Neuronal stem cell (in vitro differentiated cells): Measurements from ENCODE around the gene ELFN1.
A peak's percentile ranks its signal among the peaks of the same experiment; 100 is the strongest.

ENCODE experiments used
- DNase-seq: peaks from one replicate; pipeline ENCODE4 v3.0.0-alpha.2; 2013; ENCODE audit warnings: low spot score
- H2AFZ ChIP-seq: one replicate; pipeline ENCODE4 v1.6.1; 2013; ENCODE audit warnings: mild to moderate bottlenecking, low read length, inconsistent platforms
- H2AK5ac ChIP-seq: 2 replicates; pipeline ENCODE4 v1.6.1; 2013; ENCODE audit warnings: low read depth, mild to moderate bottlenecking, inconsistent platforms, low read length, moderate library complexity, mixed read lengths
- H2BK120ac ChIP-seq: 2 replicates; pipeline ENCODE4 v1.6.1; 2013; ENCODE audit warnings: low read depth, mild to moderate bottlenecking, inconsistent platforms, low read length, moderate library complexity, mixed read lengths
- H2BK12ac ChIP-seq: one replicate; pipeline ENCODE4 v1.6.1; 2013; ENCODE audit warnings: low read length, inconsistent platforms
- H2BK15ac ChIP-seq: 2 replicates; pipeline ENCODE4 v1.6.1; 2013; ENCODE audit warnings: mild to moderate bottlenecking, low read length, inconsistent platforms, mixed read lengths
- H2BK5ac ChIP-seq: one replicate; pipeline ENCODE4 v1.6.1; 2013; ENCODE audit warnings: inconsistent platforms, mild to moderate bottlenecking, low read length, moderate library complexity
- H3K14ac ChIP-seq: one replicate; pipeline ENCODE4 v1.6.1; 2013; ENCODE audit warnings: low read length, inconsistent platforms
- H3K18ac ChIP-seq: 2 replicates; pipeline ENCODE4 v1.6.1; 2013; ENCODE audit warnings: low read length, inconsistent platforms
- H3K23ac ChIP-seq: 2 replicates; pipeline ENCODE4 v1.6.1; 2013; ENCODE audit warnings: low read depth, mild to moderate bottlenecking, mixed read lengths, low read length, inconsistent platforms; ENCODE audit not compliant: poor library complexity
- H3K27ac ChIP-seq: replicated peaks from 3 replicates; pipeline ENCODE4 v1.5.1; 2013; ENCODE audit warnings: low read length, inconsistent platforms
- H3K27me3 ChIP-seq, 3 experiments: 2 replicates each; pipeline ENCODE4 v1.6.1; 2013; ENCODE audit warnings: low read length in 3 of 3, mild to moderate bottlenecking in 2 of 3, inconsistent platforms in 1 of 3, low read depth in 1 of 3, mixed read lengths in 1 of 3, moderate library complexity in 1 of 3; ENCODE audit not compliant: control insufficient read depth in 3 of 3, insufficient read depth in 3 of 3
- H3K36me3 ChIP-seq, 2 donors: replicated peaks in 1 of 2; 2 replicates each; pipeline ENCODE4 v1.6.1; 2013; ENCODE audit warnings: low read length in 2 of 2; ENCODE audit not compliant: control insufficient read depth in 2 of 2, insufficient read depth in 2 of 2
- H3K4ac ChIP-seq: 2 replicates; pipeline ENCODE4 v1.6.1; 2013; ENCODE audit warnings: inconsistent platforms, mild to moderate bottlenecking, low read length, moderate library complexity
- H3K4me1 ChIP-seq, 2 donors: 1 replicate in 1 of 2; 2 replicates in 1 of 2; pipeline ENCODE4 v1.6.1; 2013; ENCODE audit warnings: low read length in 2 of 2, low read depth in 1 of 2; ENCODE audit not compliant: control insufficient read depth in 2 of 2, insufficient read depth in 1 of 2
- H3K4me2 ChIP-seq: one replicate; pipeline ENCODE4 v1.6.1; 2013; ENCODE audit warnings: mild to moderate bottlenecking, low read length, inconsistent platforms; ENCODE audit not compliant: insufficient read depth, poor library complexity, severe bottlenecking
- H3K4me3 ChIP-seq, 2 donors: 2 replicates each; pipeline ENCODE4 v1.5.1; 2013; ENCODE audit warnings: low read length in 2 of 2, mild to moderate bottlenecking in 2 of 2, inconsistent platforms in 1 of 2, moderate library complexity in 1 of 2
- H3K79me1 ChIP-seq: one replicate; pipeline ENCODE4 v1.6.1; 2013; ENCODE audit warnings: low read depth, mild to moderate bottlenecking, inconsistent platforms, low read length, moderate library complexity
- H3K9ac ChIP-seq: one replicate; pipeline ENCODE4 v1.6.1; 2013; ENCODE audit warnings: mild to moderate bottlenecking, low read depth, low read length, inconsistent platforms; ENCODE audit not compliant: poor library complexity
- H3K9me3 ChIP-seq, 2 donors: replicated peaks in 1 of 2; 2 replicates each; pipeline versions ENCODE3 to v1.6.1; 2013; ENCODE audit warnings: low read length in 2 of 2, mild to moderate bottlenecking in 2 of 2, inconsistent platforms in 1 of 2, low read depth in 1 of 2, mixed read lengths in 1 of 2, moderate library complexity in 1 of 2; ENCODE audit not compliant: control insufficient read depth in 2 of 2, insufficient read depth in 1 of 2
- H4K8ac ChIP-seq: one replicate; pipeline ENCODE4 v1.6.1; 2013; ENCODE audit warnings: low read depth, mild to moderate bottlenecking, inconsistent platforms, low read length, moderate library complexity
- H4K91ac ChIP-seq: one replicate; pipeline ENCODE4 v1.6.1; 2013; ENCODE audit warnings: low read length, low read depth, mild to moderate bottlenecking, inconsistent platforms; ENCODE audit not compliant: poor library complexity
- WGBS, 2 donors: extraction: QIAGEN DNeasy Blood & Tissue Kit; methylation state at CpG; one replicate each; pipeline ENCODE4 v1.1.7; 2013; ENCODE audit warnings: missing lambda C conversion rate in 2 of 2, mixed read lengths in 1 of 2; ENCODE audit not compliant: insufficient read length in 2 of 2, insufficient replicate concordance in 1 of 2; ENCODE audit errors: extremely low coverage in 2 of 2; 5-methylcytosine and 5-hydroxymethylcytosine counted together

Gene ELFN1

GRCh38 chr7:1668396-1669063 is 1.5 kb upstream of the ELFN1 start:
- Histone ChIP-seq H3K79me1 (peaks cover 16% of the 10 kb centered on the region), H2BK120ac (peak overlapping the region; percentile 98), H3K36me3 (peaks cover 0 to 24% of the 10 kb centered on the region in 2 donors), H3K23ac (peak overlapping the region; percentile 81), H3K9me3 (no peaks in the 10 kb centered on the region), H2AFZ (peak overlapping the region; percentile 70), H3K14ac (no peak overlapping the region), H3K4me2 (peak overlapping the region; percentile 96), H3K18ac (peak overlapping the region; percentile 98), H4K8ac (no peak overlapping the region), H4K91ac (peak overlapping the region; percentile 7), H3K4me3 (peak overlapping the region; percentile 6 to 71), H3K4me1 (peaks cover 19 to 31% of the 10 kb centered on the region in 2 donors), H3K4ac (peak overlapping the region; percentile 89), H3K9ac (peak overlapping the region; percentile 70), H2BK12ac (peak overlapping the region; percentile 93), H3K27me3 (peaks cover 0 to 23% (median 3%) of the 10 kb centered on the region in 3 experiments), H2BK15ac (peak overlapping the region; percentile 100), H2BK5ac (peak overlapping the region; percentile 97), H3K27ac (peak overlapping the region; percentile 93), H2AK5ac (peak overlapping the region; percentile 99)
- WGBS, 2 donors: no CpG with 5 or more reads among the region's 20 CpGs
- peak; percentile 46 for DNase-seq

- Histone ChIP-seq H2BK15ac (peak overlapping the region; percentile 100), H3K4me3 (peak overlapping the region; percentile 42 to 71), H2BK12ac (peak overlapping the region; percentile 93), H3K23ac (peak overlapping the region; percentile 81), H2AK5ac (peak overlapping the region; percentile 99), H3K27me3 (peaks cover 0 to 15% (median 0%) of the 10 kb centered on the region in 3 experiments), H3K9ac (peak overlapping the region; percentile 70), H2AFZ (peak overlapping the region; percentile 70), H3K4me2 (peak overlapping the region; percentile 77), H2BK120ac (peak overlapping the region; percentile 98), H3K36me3 (peaks cover 0 to 32% of the 10 kb centered on the region in 2 donors), H3K14ac (peak overlapping the region; percentile 82), H3K9me3 (no peaks in the 10 kb centered on the region), H2BK5ac (peak overlapping the region; percentile 99), H3K4me1 (peaks cover 15 to 30% of the 10 kb centered on the region in 2 donors), H3K4ac (no peak overlapping the region), H3K79me1 (peaks cover 22% of the 10 kb centered on the region), H4K91ac (peak overlapping the region; percentile 30), H4K8ac (peak overlapping the region; percentile 92), H3K18ac (peak overlapping the region; percentile 100), H3K27ac (peak overlapping the region; percentile 93)
- WGBS, 2 donors: no CpG with 5 or more reads among the region's 68 CpGs
- peak; percentile 68 for DNase-seq
Observed at GRCh38 chr7:1669064-1669951, 769 bp upstream of the ELFN1 start.

- Histone ChIP-seq H4K8ac (no peak overlapping the region), H3K9me3 (no peaks in the 10 kb centered on the region), H2AK5ac (peak overlapping the region; percentile 99), H3K14ac (peak overlapping the region; percentile 97), H3K36me3 (peaks cover 0 to 48% of the 10 kb centered on the region in 2 donors), H3K27me3 (peaks cover 0 to 14% (median 0%) of the 10 kb centered on the region in 3 experiments), H2BK120ac (peak overlapping the region; percentile 72), H3K79me1 (peaks cover 29% of the 10 kb centered on the region), H2AFZ (no peak overlapping the region), H3K4ac (no peak overlapping the region), H3K4me3 (peak overlapping the region; percentile 71 to 89), H3K27ac (no peak overlapping the region), H2BK5ac (peak overlapping the region; percentile 19), H3K4me1 (peaks cover 20 to 29% of the 10 kb centered on the region in 2 donors), H3K4me2 (peak overlapping the region; percentile 77), H2BK12ac (no peak overlapping the region), H3K9ac (peak overlapping the region; percentile 94), H2BK15ac (peak overlapping the region; percentile 97), H3K18ac (peak overlapping the region; percentile 98), H4K91ac (no peak overlapping the region), H3K23ac (no peak overlapping the region)
- WGBS, 2 donors: no CpG with 5 or more reads among the region's 26 CpGs
- DNase-seq: no peak
Observed at GRCh38 chr7:1670894-1671593, 967 bp downstream of the ELFN1 start.
